OCI-LY3 (cell line): ENCODE data around the gene SPON1.

Experiments used
- EZH2phosphoT487 ChIP-seq: fragments of 200-600 bp; shearing (Covaris generic); IDR thresholded peaks from 2 replicates; pipeline ENCODE4 v1.6.1; 2018; ENCODE audit warnings: antibody characterized with exemption, mixed run types, low read depth
- TF ChIP-seq, protein P1 (sequence below): fragments of 200-600, 300-600 bp; sonication (generic); IDR thresholded peaks from 2 replicates; pipeline ENCODE4 v1.5.1; 2014; ENCODE audit warnings: antibody characterized with exemption, low read length, low read depth

DNA sequence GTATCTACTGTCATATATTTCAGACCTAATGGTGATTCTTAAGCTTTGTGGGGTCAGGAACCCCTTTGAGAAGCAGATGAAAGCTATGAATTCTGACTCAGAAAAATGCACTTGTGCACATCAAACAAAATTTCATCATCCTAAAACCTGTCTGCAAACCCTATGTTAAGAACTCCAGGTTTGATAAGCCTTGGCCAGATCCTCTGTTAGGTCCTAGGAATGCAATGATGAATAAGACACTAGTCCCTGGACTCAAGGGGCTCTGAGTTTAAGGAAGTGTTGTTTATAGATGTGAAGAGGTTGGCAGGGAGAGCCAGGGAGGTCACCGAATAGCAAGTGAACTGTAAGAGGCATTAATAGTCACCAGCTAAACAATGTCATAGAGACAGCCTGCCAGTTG is 103.2 kb downstream of the SPON1 start:
- TF ChIP-seq, protein P1, sequence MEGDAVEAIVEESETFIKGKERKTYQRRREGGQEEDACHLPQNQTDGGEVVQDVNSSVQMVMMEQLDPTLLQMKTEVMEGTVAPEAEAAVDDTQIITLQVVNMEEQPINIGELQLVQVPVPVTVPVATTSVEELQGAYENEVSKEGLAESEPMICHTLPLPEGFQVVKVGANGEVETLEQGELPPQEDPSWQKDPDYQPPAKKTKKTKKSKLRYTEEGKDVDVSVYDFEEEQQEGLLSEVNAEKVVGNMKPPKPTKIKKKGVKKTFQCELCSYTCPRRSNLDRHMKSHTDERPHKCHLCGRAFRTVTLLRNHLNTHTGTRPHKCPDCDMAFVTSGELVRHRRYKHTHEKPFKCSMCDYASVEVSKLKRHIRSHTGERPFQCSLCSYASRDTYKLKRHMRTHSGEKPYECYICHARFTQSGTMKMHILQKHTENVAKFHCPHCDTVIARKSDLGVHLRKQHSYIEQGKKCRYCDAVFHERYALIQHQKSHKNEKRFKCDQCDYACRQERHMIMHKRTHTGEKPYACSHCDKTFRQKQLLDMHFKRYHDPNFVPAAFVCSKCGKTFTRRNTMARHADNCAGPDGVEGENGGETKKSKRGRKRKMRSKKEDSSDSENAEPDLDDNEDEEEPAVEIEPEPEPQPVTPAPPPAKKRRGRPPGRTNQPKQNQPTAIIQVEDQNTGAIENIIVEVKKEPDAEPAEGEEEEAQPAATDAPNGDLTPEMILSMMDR: no peak
- TF ChIP-seq EZH2phosphoT487: no peak
